Kidney epithelial cell (primary cell): Measurements from ENCODE around the gene FBXL13. TPM values are rescaled to one million over a fixed set of nuclear protein-coding genes. Genes with fewer than 3 reads are reported as not detected.

Source experiments
- DNase-seq: peaks from one replicate; pipeline ENCODE4 v3.0.0-alpha.2; 2010; ENCODE audit warnings: low read depth
- H3K27me3 ChIP-seq: 2 replicates; pipeline ENCODE4 v1.6.0; 2011; ENCODE audit warnings: low read length; ENCODE audit not compliant: control insufficient read depth, insufficient read depth
- H3K36me3 ChIP-seq: 2 replicates; pipeline ENCODE4 v1.5.1; 2011; ENCODE audit warnings: low read length; ENCODE audit not compliant: control insufficient read depth, insufficient read depth
- H3K4me3 ChIP-seq: 2 replicates; pipeline ENCODE4 v1.5.1; 2011; ENCODE audit warnings: low read depth, mild to moderate bottlenecking, control low read depth, low read length
- CTCF ChIP-seq: IDR thresholded peaks from 2 replicates; pipeline ENCODE4 v1.5.1; 2011; ENCODE audit warnings: mild to moderate bottlenecking, moderate library complexity, low read length, control low read depth, inconsistent platforms; ENCODE audit not compliant: insufficient read depth, poor library complexity, severe bottlenecking
- total RNA-seq: library from RNA; depleted of rRNA; stranded (reverse); fragments of >200 nt; gene quantifications from 2 replicates; pipeline ENCODE4 v1.2.3, GENCODE V29; 2015

The FBXL13 gene
- total RNA-seq, 1 donor from 2014 or later: 3.1 TPM

- H3K27me3 ChIP-seq: no peaks in the 10 kb centered on the region
- DNase-seq: no peak
- no peak overlapping the region for H3K4me3 ChIP-seq
- no peak for TF ChIP-seq CTCF
- H3K36me3 ChIP-seq: no peaks in the 10 kb centered on the region
These were observed 155.8 kb downstream of the FBXL13 start for GRCh38 chr7:102918845-102919244.

GRCh38 chr7:102917436-102918353 is 156.9 kb downstream of the FBXL13 start:
- Histone ChIP-seq H3K4me3 (no peak overlapping the region), H3K36me3 (no peaks in the 10 kb centered on the region), H3K27me3 (no peaks in the 10 kb centered on the region)
- no peak for TF ChIP-seq CTCF
- DNase-seq: no peak

GRCh38 chr7:102916881-102917280 is 157.7 kb downstream of the FBXL13 start:
- H3K4me3 ChIP-seq: no peak overlapping the region
- no peaks in the 10 kb centered on the region for H3K27me3 ChIP-seq
- no peaks in the 10 kb centered on the region for H3K36me3 ChIP-seq
- no peak for DNase-seq
- no peak for TF ChIP-seq CTCF

GRCh38 chr7:102916426-102916825 is 158.2 kb downstream of the FBXL13 start:
- DNase-seq: peak; percentile 28
- Histone ChIP-seq H3K27me3 (no peaks in the 10 kb centered on the region), H3K36me3 (no peaks in the 10 kb centered on the region), H3K4me3 (no peak overlapping the region)
- TF ChIP-seq CTCF: no peak

- no peak for DNase-seq
- no peaks in the 10 kb centered on the region for H3K27me3 ChIP-seq
- no peak for TF ChIP-seq CTCF
- H3K4me3 ChIP-seq: no peak overlapping the region
- no peaks in the 10 kb centered on the region for H3K36me3 ChIP-seq
These were observed 160.0 kb downstream of the FBXL13 start for GRCh38 chr7:102914585-102914984.

GRCh38 chr7:102913826-102914225 is 160.8 kb downstream of the FBXL13 start:
- H3K4me3 ChIP-seq: peak overlapping the region; percentile 37
- no peaks in the 10 kb centered on the region for H3K36me3 ChIP-seq
- no peak for TF ChIP-seq CTCF
- no peaks in the 10 kb centered on the region for H3K27me3 ChIP-seq
- no peak for DNase-seq
